GM18507 (cell line): ENCODE measurements around the gene FILIP1L.

Experiments
- DNase-seq: peaks from one replicate; pipeline ENCODE4 v3.0.0; 2011; ENCODE audit warnings: low read depth; ENCODE audit not compliant: insufficient read length; ENCODE audit errors: extremely low spot score
- FAIRE-seq: peaks from 2 replicates; lab custom pipeline; 2011; peaks lifted over from hg19 to GRCh38; lab: Jason Lieb, UNC

Gene FILIP1L

GRCh38 chr3:99943931-99944761 lies 170.2 kb downstream of the FILIP1L start:
- DNase-seq (no peak), FAIRE-seq (no peak)

- FAIRE-seq, result no peak
- DNase-seq, result no peak
Measured at GRCh38 chr3:99941211-99941610, 173.1 kb downstream of the FILIP1L start.

GRCh38 chr3:99940350-99940749 lies 174.0 kb downstream of the FILIP1L start:
- FAIRE-seq (no peak), DNase-seq (no peak)

- FAIRE-seq (no peak), DNase-seq (no peak)
Measured at GRCh38 chr3:99939876-99940275, 174.4 kb downstream of the FILIP1L start.

GRCh38 chr3:99938270-99938911 lies 175.9 kb downstream of the FILIP1L start:
- FAIRE-seq (peak; percentile 31), DNase-seq (no peak)

- FAIRE-seq (no peak), DNase-seq (no peak)
Measured at GRCh38 chr3:99934975-99935797, 179.1 kb downstream of the FILIP1L start.

GRCh38 chr3:99933971-99934750 lies 180.1 kb downstream of the FILIP1L start:
- no peak for DNase-seq
- FAIRE-seq, result no peak

GRCh38 chr3:99931059-99931458 lies 183.2 kb downstream of the FILIP1L start:
- no peak for FAIRE-seq
- DNase-seq, result no peak

GRCh38 chr3:99929745-99930139 lies 184.6 kb downstream of the FILIP1L start:
- no peak for DNase-seq
- FAIRE-seq, result no peak

GRCh38 chr3:99928771-99929744 lies 185.2 kb downstream of the FILIP1L start:
- FAIRE-seq (no peak), DNase-seq (no peak)

- DNase-seq (no peak), FAIRE-seq (no peak)
Measured at GRCh38 chr3:99927671-99928457, 186.4 kb downstream of the FILIP1L start.

GRCh38 chr3:99925584-99926230 lies 188.6 kb downstream of the FILIP1L start:
- FAIRE-seq (no peak), DNase-seq (no peak)

GRCh38 chr3:99923873-99924272 lies 190.4 kb downstream of the FILIP1L start:
- DNase-seq (no peak), FAIRE-seq (no peak)

- FAIRE-seq (no peak), DNase-seq (no peak)
Measured at GRCh38 chr3:99921986-99922385, 192.3 kb downstream of the FILIP1L start.

- FAIRE-seq (no peak), DNase-seq (no peak)
Measured at GRCh38 chr3:99921377-99921695, 193.0 kb downstream of the FILIP1L start.

- DNase-seq, result no peak
- FAIRE-seq, result peak; percentile 15
Measured at GRCh38 chr3:99920481-99921376, 193.6 kb downstream of the FILIP1L start.
